GM18520 (cell line): ENCODE measurements around the gene ATRN.
"Not testable (repeated sequence)": the region's sequence is repeated elsewhere in the genome, so short reads cannot be mapped to it uniquely, and the experiment has no call there.

ENCODE experiments used
- ATAC-seq: cut with Tn5 transposase; IDR thresholded peaks from one replicate; pipeline ENCODE4 v1.9.1; 2021; ENCODE audit not compliant: unreplicated experiment

Gene ATRN

DNA sequence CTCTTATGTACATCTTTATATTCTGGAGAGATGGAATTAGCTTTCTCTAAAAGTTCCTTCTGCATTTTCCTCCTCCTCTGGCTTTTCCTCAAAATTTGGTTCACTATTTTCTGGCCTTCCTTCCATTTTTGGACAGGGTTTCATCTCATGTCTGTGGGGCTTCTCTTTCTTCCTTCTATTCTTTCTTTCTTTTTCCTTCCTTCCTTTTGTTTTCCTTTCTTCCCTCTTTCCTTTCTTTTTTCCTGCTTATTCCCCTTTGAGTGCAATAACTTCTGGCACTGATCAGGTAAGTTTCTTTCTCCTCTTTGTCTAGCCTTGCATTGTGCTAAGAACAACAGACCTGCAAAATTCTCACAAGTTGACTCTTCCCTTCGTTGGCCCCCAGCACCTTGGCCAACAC lies 5.5 kb upstream of the ATRN start:
- no peak for ATAC-seq

DNA sequence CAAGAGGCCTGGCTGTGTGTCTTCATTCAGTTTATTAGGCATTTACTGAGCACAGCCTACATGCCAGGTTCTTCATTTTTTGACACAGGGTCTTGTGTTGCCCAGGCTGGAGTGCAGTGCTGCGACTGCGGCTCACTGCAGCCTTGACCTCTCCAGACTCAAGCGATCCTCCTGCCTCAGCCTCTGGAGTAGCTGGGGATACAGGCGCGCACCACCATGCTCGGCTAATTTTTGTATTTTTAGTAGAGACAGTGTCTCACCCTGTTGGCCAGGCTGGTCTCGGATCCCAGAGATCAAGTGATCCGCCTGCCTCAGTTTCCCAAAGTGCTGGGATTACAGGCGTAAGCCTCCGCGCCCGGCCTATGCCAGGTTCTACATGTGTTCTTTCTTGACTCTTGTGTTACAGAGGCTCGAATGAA lies 601 bp upstream of the ATRN start:
- ATAC-seq: no peak

- ATAC-seq: no peak
These were observed 691 bp downstream of the ATRN start for GRCh38 chr20:3471397-3472021.

DNA sequence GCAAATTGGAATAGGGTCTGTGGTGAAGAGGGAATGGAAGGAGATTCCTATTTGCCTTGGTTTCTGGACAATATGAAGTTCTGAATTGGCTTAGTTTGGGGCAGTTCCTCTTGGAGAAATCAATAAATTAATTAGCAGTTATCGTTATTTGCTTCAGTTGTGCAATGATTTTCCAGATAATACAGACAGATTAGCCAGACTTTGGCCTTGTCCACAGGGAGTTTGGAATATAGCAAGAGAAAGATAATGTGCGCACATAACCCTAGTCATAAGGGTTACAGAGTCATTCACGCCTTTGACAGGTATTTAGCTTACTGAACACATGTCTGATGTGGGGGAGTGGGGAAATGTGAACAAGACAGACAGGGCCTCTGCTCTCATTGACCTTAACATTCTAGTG lies 1.3 kb downstream of the ATRN start:
- ATAC-seq: no peak

DNA sequence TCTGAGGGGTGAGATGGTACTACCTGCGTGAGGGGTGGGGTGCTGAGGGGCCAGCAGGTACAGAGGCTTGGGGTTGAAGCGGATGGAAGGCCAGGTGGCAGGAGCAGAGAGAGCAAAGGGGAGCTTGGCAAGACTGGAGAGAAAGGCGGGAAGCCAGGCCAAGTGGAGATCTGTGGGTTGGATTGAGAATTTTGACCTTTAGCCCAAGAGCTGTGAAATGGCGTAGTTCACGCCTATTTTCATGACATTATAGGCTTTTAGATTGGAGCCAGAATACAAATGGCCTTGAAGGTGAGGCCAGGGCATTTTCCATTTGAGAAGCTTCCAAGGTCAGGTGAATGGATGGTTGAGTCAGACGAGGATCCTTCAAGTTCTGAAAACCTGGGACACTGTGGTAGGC lies 2.5 kb downstream of the ATRN start:
- no peak for ATAC-seq

DNA sequence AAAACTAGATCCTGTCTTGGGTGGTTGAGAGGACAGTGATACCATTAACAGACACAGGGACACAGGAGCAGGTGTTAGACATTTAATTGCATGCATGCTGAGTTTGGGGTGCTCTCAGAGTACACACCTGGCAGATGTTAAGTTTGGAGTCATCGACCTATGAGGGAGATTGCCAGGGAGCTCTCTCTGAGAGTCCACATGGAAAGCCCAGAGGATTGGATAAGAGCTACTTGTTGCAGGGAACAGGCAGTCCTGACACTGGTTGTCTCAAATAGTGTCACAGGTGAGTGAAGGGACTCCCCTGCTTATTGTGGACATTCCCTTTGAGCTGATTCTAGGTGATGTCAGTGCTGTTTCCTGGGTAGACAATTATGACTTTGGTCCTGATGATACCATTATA lies 3.1 kb downstream of the ATRN start:
- no peak for ATAC-seq

GRCh38 chr20:3477003-3477860 lies 6.4 kb downstream of the ATRN start:
- not testable (repeated sequence) for ATAC-seq

DNA sequence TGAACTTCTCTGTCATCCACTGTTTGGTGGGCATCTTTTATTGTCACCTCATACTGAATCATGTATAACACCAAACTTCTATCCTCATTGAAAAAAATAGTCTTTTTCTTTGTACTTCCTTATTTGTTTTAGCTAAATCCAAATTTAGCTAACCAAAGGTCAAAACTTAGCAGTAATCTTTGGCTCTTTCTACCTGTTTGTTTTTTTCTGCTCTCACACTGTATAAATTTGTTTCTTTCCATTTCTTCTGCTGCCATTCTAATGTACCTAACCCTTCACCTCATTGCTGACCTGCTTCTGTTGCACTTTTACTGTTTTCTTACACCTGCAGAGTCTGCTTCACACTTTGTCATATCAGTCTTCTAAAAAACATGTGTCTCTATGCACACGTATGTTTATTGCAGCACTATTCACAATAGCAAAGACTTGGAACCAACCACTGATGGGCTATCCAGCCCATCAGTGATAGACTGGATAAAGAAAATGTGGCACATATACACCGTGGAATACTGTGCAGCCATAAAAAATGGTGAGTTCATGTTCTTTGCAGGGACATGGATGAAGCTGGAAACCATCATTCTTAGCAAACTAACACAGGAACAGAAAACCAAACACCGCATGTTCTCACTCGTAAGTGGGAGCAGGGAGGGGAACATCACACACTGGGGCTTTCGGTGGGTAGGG lies 7.2 kb downstream of the ATRN start:
- ATAC-seq: no peak

- no peak for ATAC-seq
These were observed 8.2 kb downstream of the ATRN start for GRCh38 chr20:3479025-3479424.

GRCh38 chr20:3479759-3480615 lies 9.2 kb downstream of the ATRN start:
- ATAC-seq: no peak

- ATAC-seq: no peak
These were observed 12.5 kb downstream of the ATRN start for GRCh38 chr20:3483309-3483708.

- no peak for ATAC-seq
These were observed 13.0 kb downstream of the ATRN start for GRCh38 chr20:3483784-3484183.

GRCh38 chr20:3485913-3486312 lies 15.1 kb downstream of the ATRN start:
- no peak for ATAC-seq

DNA sequence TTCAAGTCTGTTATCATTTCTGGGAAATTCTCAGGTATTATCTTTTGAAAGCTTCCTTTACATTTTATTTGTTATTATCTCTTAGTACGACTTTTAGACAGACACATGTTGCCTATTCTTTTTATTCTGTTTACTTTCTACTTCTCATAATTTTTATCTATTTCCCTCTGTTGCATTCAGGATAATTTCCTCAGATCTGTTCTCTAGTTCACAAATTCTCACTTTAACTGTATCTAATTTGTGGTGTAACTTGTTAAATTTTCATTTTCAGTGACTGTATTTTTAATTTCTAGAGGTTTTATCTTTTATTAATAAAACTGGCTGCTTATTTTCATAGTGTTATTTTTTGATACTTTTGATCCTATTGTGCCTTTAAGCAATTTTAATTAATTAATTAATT lies 16.0 kb downstream of the ATRN start:
- ATAC-seq: no peak

DNA sequence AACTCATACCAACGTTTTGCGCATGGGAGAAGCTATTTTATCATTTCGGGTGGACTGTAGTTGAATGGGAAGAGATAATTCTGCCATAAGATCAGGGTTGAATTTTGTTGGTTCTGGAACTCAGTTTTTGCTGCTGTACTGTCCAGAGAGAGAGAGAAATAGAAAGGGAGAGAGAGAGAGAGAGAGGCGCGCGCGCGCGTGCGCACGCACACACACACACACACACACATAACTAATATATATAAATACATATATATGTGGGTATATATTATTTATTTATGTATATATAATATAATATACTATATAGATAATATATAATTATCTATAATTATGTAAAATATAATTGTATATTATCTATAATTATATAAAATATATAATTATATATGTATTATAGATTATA lies 21.9 kb downstream of the ATRN start:
- no peak for ATAC-seq

GRCh38 chr20:3494218-3494617 lies 23.4 kb downstream of the ATRN start:
- ATAC-seq: no peak

GRCh38 chr20:3502878-3503277 lies 32.1 kb downstream of the ATRN start:
- no peak for ATAC-seq

DNA sequence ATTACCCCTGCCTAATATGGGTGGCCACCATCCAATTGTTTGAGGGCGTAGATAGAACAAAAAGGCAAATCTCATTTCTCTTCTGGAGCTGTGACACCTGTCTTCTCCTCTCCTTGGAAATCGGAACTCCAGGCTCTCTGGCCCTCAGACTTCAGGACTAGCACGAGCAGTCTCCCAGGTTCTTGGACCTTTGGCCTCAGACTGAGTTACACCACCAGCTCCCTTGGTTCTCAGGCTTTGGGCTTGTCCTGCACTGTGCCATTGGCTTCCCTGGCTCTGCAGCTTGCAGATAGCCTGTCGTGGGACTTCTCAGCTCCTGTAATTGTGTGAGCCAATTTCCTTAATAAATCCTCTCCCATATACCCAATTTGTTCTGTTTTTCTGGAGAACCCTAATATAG lies 34.3 kb downstream of the ATRN start:
- ATAC-seq: no peak

DNA sequence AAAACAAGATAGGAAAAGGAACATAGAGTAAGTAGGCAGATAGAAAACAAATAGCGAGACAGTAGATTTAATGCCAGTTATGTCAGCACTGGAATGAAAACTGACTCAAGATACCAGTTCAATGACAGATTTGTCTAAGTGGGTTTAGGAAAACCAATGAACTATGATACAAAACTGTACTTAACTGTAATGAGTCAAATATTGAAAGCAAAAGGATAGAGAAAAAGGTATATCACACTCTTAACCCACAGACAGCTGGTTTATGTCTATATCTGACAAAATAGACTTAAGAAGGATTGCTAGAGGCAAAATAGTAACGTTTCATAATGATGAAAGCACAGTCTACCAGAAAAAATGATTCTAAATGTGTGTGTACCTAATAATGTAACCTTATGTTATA lies 38.2 kb downstream of the ATRN start:
- ATAC-seq: no peak

DNA sequence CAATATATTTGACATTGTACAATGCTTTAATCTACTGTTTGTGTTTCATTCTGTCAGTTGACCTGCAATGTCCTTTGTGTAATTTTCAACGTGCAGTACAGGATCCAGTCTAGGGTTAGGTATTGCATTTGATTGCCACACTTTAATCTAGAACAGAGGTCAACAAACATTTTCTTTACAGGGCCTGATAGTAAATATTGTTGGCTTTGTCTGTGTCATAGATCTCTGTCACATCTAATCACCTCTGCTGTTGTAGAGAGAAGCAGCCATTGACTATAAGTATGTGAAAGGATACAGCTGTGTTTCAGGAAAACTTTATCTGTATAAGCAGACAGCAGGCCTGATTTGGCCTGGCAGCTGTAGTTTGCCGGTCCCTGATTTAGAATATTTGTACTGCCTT lies 39.3 kb downstream of the ATRN start:
- ATAC-seq: no peak

GRCh38 chr20:3512239-3512638 lies 41.4 kb downstream of the ATRN start:
- ATAC-seq: not testable (repeated sequence)
